Naive thymus-derived CD4-positive, alpha-beta T cell (primary cell): ENCODE results near the gene RNF183. TPM values are rescaled to one million over a fixed set of nuclear protein-coding genes. Genes with fewer than 3 reads are reported as not detected.

ENCODE experiments used
- ATAC-seq: fragments of 150-1000 bp; cut with Tn5 transposase; 2 replicates; pipeline ENCODE4 v1.10.0; 2021; ENCODE audit warnings: mild to moderate bottlenecking, moderate library complexity
- CTCF ChIA-PET: fragments of 350-600 bp; sonication (Branson Sonifier 250); formaldehyde crosslinking; loops from one replicate; lab custom pipeline; 2021; ENCODE audit warnings: antibody characterized with exemption; lab: Charles Lee
- POLR2A ChIA-PET: fragments of 350-600 bp; sonication (Branson Sonifier 250); formaldehyde crosslinking; loops from one replicate; lab custom pipeline; 2021; ENCODE audit warnings: antibody characterized with exemption, inconsistent platforms; lab: Charles Lee
- DNase-seq, 9 donors: peaks; one replicate each; pipeline versions ENCODE4 v3.0.0 to v3.0.0-alpha.2; 2020 to 2022; ENCODE audit warnings: mixed read lengths in 1 of 9
- H3K27ac ChIP-seq: one replicate; pipeline ENCODE4 v1.7.0; 2013; ENCODE audit warnings: mild to moderate bottlenecking, low read depth, low read length, moderate library complexity
- H3K27me3 ChIP-seq, 2 donors: one replicate each; pipeline ENCODE4 v1.7.0; 2013; ENCODE audit warnings: low read length in 2 of 2, mild to moderate bottlenecking in 2 of 2, moderate library complexity in 2 of 2; ENCODE audit not compliant: control insufficient read depth in 2 of 2, insufficient read depth in 2 of 2
- H3K36me3 ChIP-seq, 3 experiments: 1 replicate in 2 of 3; 2 replicates in 1 of 3; pipeline ENCODE4 v1.7.0; 2013; ENCODE audit warnings: low read length in 3 of 3, mild to moderate bottlenecking in 3 of 3, moderate library complexity in 1 of 3; ENCODE audit not compliant: insufficient read depth in 3 of 3, control insufficient read depth in 2 of 3
- H3K4me1 ChIP-seq, 2 donors: one replicate each; pipeline ENCODE4 v1.7.0; 2013; ENCODE audit warnings: low read length in 2 of 2, mild to moderate bottlenecking in 2 of 2, moderate library complexity in 1 of 2; ENCODE audit not compliant: control insufficient read depth in 2 of 2, insufficient read depth in 2 of 2
- H3K4me3 ChIP-seq: 2 replicates; pipeline ENCODE4 v1.7.0; 2013; ENCODE audit warnings: mild to moderate bottlenecking, low read length
- H3K9me3 ChIP-seq, 3 experiments: 1 replicate in 2 of 3; 2 replicates in 1 of 3; pipeline ENCODE4 v1.7.0; 2013; ENCODE audit warnings: low read length in 3 of 3; ENCODE audit not compliant: control insufficient read depth in 2 of 3
- H3K27ac Mint-ChIP-seq, 9 donors: one replicate each; pipeline ENCODE4 v1.8.0; 2020 to 2022; ENCODE audit warnings: mixed read lengths in 9 of 9, mild to moderate bottlenecking in 8 of 9, moderate library complexity in 5 of 9, inconsistent platforms in 2 of 9
- H3K27me3 Mint-ChIP-seq, 5 donors: one replicate each; pipeline ENCODE4 v1.8.0; 2021 to 2022; ENCODE audit warnings: mixed read lengths in 5 of 5, mild to moderate bottlenecking in 1 of 5
- H3K36me3 Mint-ChIP-seq, 5 donors: one replicate each; pipeline ENCODE4 v1.8.0; 2020 to 2022; ENCODE audit warnings: mixed read lengths in 5 of 5, mild to moderate bottlenecking in 3 of 5, inconsistent platforms in 1 of 5
- H3K4me1 Mint-ChIP-seq, 7 donors: one replicate each; pipeline ENCODE4 v1.8.0; 2020 to 2022; ENCODE audit warnings: mixed read lengths in 7 of 7, mild to moderate bottlenecking in 3 of 7, inconsistent platforms in 1 of 7
- H3K4me3 Mint-ChIP-seq, 10 donors: one replicate each; pipeline ENCODE4 v1.8.0; 2020 to 2022; ENCODE audit warnings: mild to moderate bottlenecking in 10 of 10, mixed read lengths in 10 of 10, moderate library complexity in 6 of 10, inconsistent platforms in 2 of 10
- H3K9me3 Mint-ChIP-seq, 11 donors: one replicate each; pipeline ENCODE4 v1.8.0; 2020 to 2022; ENCODE audit warnings: mixed read lengths in 11 of 11, mild to moderate bottlenecking in 4 of 11, inconsistent platforms in 1 of 11, moderate library complexity in 1 of 11
- intact Hi-C, 2 donors: fragments of 100-400 bp; cut with micrococcal nuclease; formaldehyde crosslinking; loops; one replicate each; pipeline ENCODE4 v1.15.1; 2023
- polyA plus RNA-seq, 2 donors: library from polyadenylated mRNA; unstranded; fragments of 300-500 nt; fragmentation: Illumina TruSeq; gene quantifications; one replicate each; pipeline ENCODE4 v1.2.3, GENCODE V29; 2021
- total RNA-seq, 6 experiments: library from RNA in 5 of 6; stranded (reverse) in 5 of 6; gene quantifications; 1 replicate in 5 of 6; 2 replicates in 1 of 6; pipeline ENCODE4 v1.2.3 and lab custom pipeline; 2021 to 2026

Gene RNF183
- total and polyA plus RNA-seq, 7 experiments from 2014 or later, result not detected

DNA sequence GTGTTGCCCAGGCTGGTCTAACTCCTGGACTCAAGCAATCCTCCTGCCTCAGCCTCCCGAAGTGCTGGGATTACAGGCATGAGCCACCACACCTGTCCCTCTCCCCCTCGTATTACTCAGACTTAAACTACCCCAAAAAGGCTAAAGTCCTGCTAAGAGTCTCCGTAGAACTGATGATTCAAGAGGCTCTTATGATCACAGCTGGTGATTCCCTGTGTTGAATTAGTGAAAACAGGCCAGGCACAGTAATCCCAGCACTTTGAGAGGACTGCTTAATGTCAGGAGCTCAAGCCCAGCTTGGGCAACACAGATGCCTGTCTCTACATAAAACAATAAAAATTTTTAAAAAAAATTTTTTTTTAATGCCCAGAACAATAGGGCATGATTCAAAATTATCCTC, 37.0 kb downstream of the RNF183 start:
- H3K36me3 Mint-ChIP-seq, result peaks cover 12 to 42% (median 28%) of the 10 kb centered on the region in 5 donors
- H3K27me3 ChIP-seq, result no peaks in the 10 kb centered on the region
- ChIA-PET CTCF (no interaction called here), POLR2A (no interaction called here)
- no peaks in the 10 kb centered on the region for H3K4me1 ChIP-seq
- no peak for ATAC-seq
- H3K9me3 Mint-ChIP-seq, result peaks cover 0 to 2% (median 0%) of the 10 kb centered on the region in 11 donors
- H3K27me3 Mint-ChIP-seq, result no peaks in the 10 kb centered on the region
- no peak overlapping the region for H3K27ac ChIP-seq
- no peaks in the 10 kb centered on the region for H3K9me3 ChIP-seq
- no peak overlapping the region for H3K27ac Mint-ChIP-seq
- DNase-seq, result no peak
- no peak overlapping the region for H3K4me3 ChIP-seq
- H3K4me3 Mint-ChIP-seq, result no peak overlapping the region
- peaks cover 8 to 17% (median 12%) of the 10 kb centered on the region in 7 donors for H3K4me1 Mint-ChIP-seq
- H3K36me3 ChIP-seq, result peaks cover 13 to 52% (median 19%) of the 10 kb centered on the region in 3 experiments
- intact Hi-C loops, result no loop called here

DNA sequence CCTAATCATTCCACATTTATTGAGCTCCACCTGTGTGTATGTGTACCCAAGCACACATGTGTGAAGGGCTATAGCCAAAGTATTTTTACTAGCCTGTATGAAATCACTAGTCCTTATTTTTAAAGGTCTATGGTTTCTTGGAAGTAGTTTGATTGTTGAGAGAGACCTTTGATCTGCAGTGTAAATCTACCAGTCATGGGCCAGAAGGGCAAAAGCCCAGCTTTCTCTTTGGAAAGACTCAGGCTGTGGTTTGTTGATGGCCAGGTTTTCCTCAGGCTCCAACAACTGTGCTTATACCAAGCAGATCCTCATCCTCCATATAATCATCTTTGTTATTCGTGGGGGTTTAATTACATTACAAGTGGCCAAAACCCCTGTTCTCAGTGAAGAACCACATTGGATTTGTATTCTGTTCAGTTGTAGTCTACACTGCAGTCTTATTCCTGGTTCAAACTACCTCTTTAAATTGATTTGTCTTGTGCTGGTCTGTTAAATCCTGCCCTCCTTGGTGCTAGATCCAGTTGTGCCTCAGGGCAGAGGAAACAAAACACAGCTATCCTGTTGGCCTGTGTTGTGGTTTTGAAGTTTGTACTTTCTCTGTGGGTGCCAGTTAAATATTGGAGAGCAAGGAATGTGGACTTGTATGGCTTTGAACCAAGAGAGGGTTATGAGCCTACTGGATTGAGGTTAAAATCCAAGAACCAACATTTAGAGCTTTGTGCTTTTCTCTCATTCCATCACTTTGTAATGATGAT, 41.1 kb downstream of the RNF183 start:
- CTCF ChIA-PET, result no interaction called here
- H3K36me3 ChIP-seq, result peaks cover 3 to 28% (median 4%) of the 10 kb centered on the region in 3 experiments
- no peak overlapping the region for H3K27ac ChIP-seq
- no peaks in the 10 kb centered on the region for H3K9me3 ChIP-seq
- Mint-ChIP-seq H3K4me1 (peaks cover 0 to 2% (median 0%) of the 10 kb centered on the region in 7 donors), H3K9me3 (no peaks in the 10 kb centered on the region), H3K36me3 (peaks cover 11 to 54% (median 32%) of the 10 kb centered on the region in 5 donors), H3K27me3 (no peaks in the 10 kb centered on the region), H3K27ac (no peak overlapping the region), H3K4me3 (no peak overlapping the region)
- H3K4me3 ChIP-seq, result no peak overlapping the region
- no peaks in the 10 kb centered on the region for H3K4me1 ChIP-seq
- H3K27me3 ChIP-seq, result no peaks in the 10 kb centered on the region
- intact Hi-C loops, result no loop called here
- POLR2A ChIA-PET, result no interaction called here
- ATAC-seq, result no peak
- no peak for DNase-seq

DNA sequence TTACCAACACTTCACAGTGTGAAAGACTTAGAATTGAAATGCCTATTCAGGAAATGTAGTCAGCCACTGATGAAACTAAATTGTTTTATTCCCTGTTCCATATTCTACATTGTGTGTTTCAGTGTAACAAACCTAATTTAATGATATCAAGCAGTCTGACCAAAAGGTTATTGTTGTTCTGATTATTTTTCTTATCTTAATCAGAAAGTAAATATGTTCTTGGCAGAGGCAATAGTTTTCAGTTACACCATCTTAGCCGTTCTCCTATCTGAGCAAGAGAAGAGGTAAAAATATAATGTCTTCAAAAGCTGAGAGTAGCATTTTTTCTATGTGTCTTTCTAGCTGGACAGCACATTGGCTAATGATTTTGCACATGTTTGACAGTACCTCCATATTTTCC, 44.9 kb downstream of the RNF183 start:
- Mint-ChIP-seq H3K27ac (no peak overlapping the region), H3K36me3 (peaks cover 7 to 51% (median 28%) of the 10 kb centered on the region in 5 donors), H3K4me3 (no peak overlapping the region), H3K4me1 (peaks cover 0 to 2% (median 0%) of the 10 kb centered on the region in 7 donors), H3K9me3 (no peaks in the 10 kb centered on the region), H3K27me3 (no peaks in the 10 kb centered on the region)
- intact Hi-C loops, result no loop called here
- CTCF ChIA-PET, result interaction anchor here (0.6 kb wide), 1 partner anchor 1565 kb away, joined by 3 read pairs; no protein-coding TSS in a partner anchor
- H3K27me3 ChIP-seq, result no peaks in the 10 kb centered on the region
- ATAC-seq (no peak), DNase-seq (no peak)
- peaks cover 0 to 19% (median 0%) of the 10 kb centered on the region in 3 experiments for H3K36me3 ChIP-seq
- H3K9me3 ChIP-seq, result no peaks in the 10 kb centered on the region
- POLR2A ChIA-PET, result no interaction called here
- no peaks in the 10 kb centered on the region for H3K4me1 ChIP-seq
- no peak overlapping the region for H3K4me3 ChIP-seq
- no peak overlapping the region for H3K27ac ChIP-seq

DNA sequence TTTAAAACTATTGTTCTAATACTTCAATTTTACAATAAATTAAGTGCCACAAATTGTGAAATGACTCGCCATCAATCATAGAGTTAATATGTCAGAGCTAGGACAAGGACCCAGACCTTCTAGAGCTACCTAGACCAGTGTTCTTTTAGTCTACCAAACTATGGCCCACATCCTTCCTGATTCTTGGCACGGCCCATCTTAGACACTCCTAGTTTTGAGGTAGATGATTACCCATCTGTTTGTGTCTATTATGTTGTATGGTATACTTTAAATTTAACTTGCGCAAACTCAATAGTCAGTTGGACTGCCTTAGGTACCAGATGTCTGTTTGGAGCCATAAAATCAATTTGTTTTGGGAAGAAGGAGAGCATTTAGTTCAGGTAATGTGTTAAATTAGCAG, 45.3 kb downstream of the RNF183 start:
- DNase-seq (no peak), ATAC-seq (no peak)
- intact Hi-C loops, result no loop called here
- Histone ChIP-seq H3K4me3 (no peak overlapping the region), H3K36me3 (peaks cover 0 to 19% (median 0%) of the 10 kb centered on the region in 3 experiments), H3K9me3 (no peaks in the 10 kb centered on the region), H3K27me3 (no peaks in the 10 kb centered on the region), H3K4me1 (no peaks in the 10 kb centered on the region), H3K27ac (no peak overlapping the region)
- Mint-ChIP-seq H3K27ac (no peak overlapping the region), H3K4me3 (no peak overlapping the region), H3K4me1 (peaks cover 0 to 2% (median 0%) of the 10 kb centered on the region in 7 donors), H3K27me3 (no peaks in the 10 kb centered on the region), H3K9me3 (no peaks in the 10 kb centered on the region), H3K36me3 (peaks cover 7 to 52% (median 31%) of the 10 kb centered on the region in 5 donors)
- POLR2A ChIA-PET, result no interaction called here
- CTCF ChIA-PET, result interaction anchor here (0.6 kb wide), 1 partner anchor 1565 kb away, joined by 3 read pairs; no protein-coding TSS in a partner anchor

DNA sequence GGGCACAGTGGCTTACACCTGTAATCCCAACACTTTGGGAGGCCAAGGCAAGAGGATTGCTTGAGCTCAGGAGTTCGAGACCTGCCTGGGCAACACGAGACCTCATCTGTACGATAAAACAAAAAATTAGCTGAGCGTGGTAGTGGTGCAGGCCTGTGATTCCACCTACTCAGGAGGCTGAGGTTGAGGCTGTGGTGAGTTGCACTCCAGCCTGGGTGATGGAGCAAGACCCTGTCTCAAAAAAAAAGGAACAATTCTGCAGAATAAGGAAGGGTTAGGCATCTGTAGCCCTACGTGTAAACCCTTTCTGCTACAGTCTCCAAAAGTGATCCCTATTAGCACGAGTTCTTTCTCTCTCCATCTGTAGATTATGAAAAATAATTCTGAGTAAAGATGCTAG, 47.7 kb downstream of the RNF183 start:
- Mint-ChIP-seq H3K36me3 (peaks cover 7 to 39% (median 32%) of the 10 kb centered on the region in 5 donors), H3K4me1 (peaks cover 0 to 2% (median 0%) of the 10 kb centered on the region in 7 donors), H3K4me3 (no peak overlapping the region), H3K27ac (no peak overlapping the region), H3K9me3 (peaks cover 0 to 6% (median 0%) of the 10 kb centered on the region in 11 donors), H3K27me3 (no peaks in the 10 kb centered on the region)
- no peak overlapping the region for H3K27ac ChIP-seq
- no peaks in the 10 kb centered on the region for H3K9me3 ChIP-seq
- intact Hi-C loops, result no loop called here
- H3K4me1 ChIP-seq, result no peaks in the 10 kb centered on the region
- CTCF ChIA-PET, result no interaction called here
- no peaks in the 10 kb centered on the region for H3K27me3 ChIP-seq
- POLR2A ChIA-PET, result no interaction called here
- ATAC-seq (peak; percentile 57), DNase-seq (no peak)
- H3K4me3 ChIP-seq, result no peak overlapping the region
- H3K36me3 ChIP-seq, result peaks cover 0 to 16% (median 0%) of the 10 kb centered on the region in 3 experiments

DNA sequence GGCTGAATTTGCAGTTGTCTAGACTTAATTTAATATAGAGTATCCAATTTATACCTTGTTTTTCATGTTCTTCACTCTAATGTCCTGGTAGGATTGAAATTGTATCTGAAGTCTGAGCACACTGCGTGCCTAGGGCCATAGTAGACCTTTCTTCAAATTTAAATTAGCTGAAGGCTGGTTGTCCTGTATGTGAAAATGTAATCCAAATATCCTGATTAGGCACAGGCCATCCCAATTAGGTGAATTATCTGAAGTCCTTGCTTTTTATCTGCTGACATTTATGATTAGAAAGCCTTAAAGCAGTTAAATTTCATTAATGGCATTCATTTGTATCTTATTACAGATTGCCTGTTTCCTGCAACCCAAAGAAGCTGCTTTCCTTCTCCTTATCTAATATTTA, 48.2 kb downstream of the RNF183 start:
- CTCF ChIA-PET, result no interaction called here
- peaks cover 0 to under 1% (median 0%) of the 10 kb centered on the region in 7 donors for H3K4me1 Mint-ChIP-seq
- H3K27ac Mint-ChIP-seq, result no peak overlapping the region

More for the DNA sequence above, 48.2 kb downstream of the RNF183 start:
- POLR2A ChIA-PET, result no interaction called here
- intact Hi-C loops, result no loop called here
- H3K4me1 ChIP-seq, result no peaks in the 10 kb centered on the region
- H3K27me3 ChIP-seq, result no peaks in the 10 kb centered on the region
- H3K36me3 Mint-ChIP-seq, result peaks cover 3 to 34% (median 28%) of the 10 kb centered on the region in 5 donors
- no peak for DNase-seq
- H3K36me3 ChIP-seq, result peaks cover 0 to 12% (median 0%) of the 10 kb centered on the region in 3 experiments
- no peaks in the 10 kb centered on the region for H3K27me3 Mint-ChIP-seq
- H3K4me3 ChIP-seq, result no peak overlapping the region
- H3K4me3 Mint-ChIP-seq, result no peak overlapping the region
- H3K27ac ChIP-seq, result no peak overlapping the region
- ATAC-seq, result no peak
- peaks cover 0 to 6% (median 0%) of the 10 kb centered on the region in 11 donors for H3K9me3 Mint-ChIP-seq
- no peaks in the 10 kb centered on the region for H3K9me3 ChIP-seq
